Measurements from ENCODE around the gene WSCD2. TPM values are rescaled to one million over a fixed set of nuclear protein-coding genes. Genes with fewer than 3 reads are reported as not detected.
"Not testable (repeated sequence)": the region's sequence is repeated elsewhere in the genome, so short reads cannot be mapped to it uniquely, and the experiment has no call there.

WSCD2 gene
- total RNA-seq, 1 experiment from 2014 or later, result 3.2 TPM

DNA sequence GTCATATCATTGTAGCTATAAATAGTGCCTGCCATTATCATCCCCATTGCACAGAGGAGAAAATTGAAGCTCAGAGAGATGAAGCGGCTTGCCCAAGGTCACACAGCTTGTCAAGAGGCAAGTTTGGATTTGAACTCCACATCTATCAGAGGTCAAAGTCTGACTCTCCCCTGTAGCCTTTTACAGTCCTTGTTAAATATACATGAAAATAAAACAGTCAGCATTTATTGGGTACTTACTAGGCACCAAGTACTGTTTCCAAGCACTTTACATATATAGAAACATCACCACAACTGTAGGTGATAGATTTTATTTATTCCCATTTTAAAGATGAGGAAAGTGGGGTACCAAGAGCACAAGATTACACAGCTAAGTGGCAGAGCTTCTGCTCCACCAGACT, 67.2 kb downstream of the WSCD2 start:
- DNase-seq (ENCODE audit: low spot score), result no peak

DNA sequence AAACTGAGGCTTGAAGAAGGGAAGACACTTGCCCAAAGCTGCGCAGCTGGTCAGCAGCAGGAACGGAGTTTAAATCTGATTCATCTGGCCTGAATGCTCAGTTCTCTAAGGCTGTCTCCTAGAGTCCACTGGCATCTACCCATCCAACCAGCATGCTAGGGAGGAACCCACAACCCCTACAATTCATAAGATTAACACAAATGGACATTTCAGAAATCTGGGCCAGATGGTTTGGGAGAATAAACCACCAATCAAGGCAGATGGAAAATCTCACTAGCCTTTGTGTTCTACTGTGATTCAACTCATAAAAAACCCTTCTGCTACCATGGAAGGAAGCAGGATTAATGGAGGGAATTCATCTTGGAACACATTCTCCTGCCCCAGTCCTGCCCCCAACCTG, 67.8 kb downstream of the WSCD2 start:
- DNase-seq (ENCODE audit: low spot score), result no peak

DNA sequence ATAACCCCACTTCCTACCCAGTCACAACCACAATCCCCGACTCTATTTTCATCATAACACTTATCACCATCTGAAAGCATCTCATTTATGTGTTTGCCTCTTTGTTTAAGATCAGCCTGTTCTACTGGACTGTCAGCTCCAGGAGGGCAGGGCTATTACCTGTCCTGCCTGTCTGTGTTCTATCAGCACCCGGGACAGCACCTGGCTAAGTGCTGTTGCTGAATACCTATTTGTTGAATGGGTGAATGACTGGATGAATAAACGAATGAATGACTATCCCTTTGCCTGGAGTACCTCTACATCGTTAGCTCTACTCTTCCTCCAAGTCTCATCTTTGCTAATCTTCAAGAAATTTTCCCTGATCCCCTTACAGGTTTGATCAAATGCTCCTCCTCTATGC, 69.0 kb downstream of the WSCD2 start:
- no peak for DNase-seq (ENCODE audit: low spot score)

DNA sequence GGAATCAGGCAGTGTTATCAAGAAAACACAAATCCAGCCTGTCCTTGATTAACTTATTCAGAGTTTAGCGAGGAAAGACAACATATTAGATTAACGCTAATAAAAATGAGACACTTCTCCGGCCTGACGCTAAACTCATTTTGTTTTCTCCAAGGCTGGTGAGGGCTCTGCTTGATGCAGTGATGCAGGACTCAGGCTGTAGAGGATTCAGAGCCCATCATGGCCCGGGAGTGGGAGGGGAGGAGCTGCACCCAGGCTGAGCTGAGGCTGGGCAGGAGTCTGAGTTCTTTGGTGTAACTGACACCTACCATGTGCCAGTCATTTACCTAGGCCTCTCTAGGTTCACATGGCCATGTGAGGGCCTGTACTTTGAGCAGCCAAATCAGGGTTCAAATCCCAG, 70.0 kb downstream of the WSCD2 start:
- no peak for DNase-seq (ENCODE audit: low spot score)

GRCh38 chr12:108201808-108202207, 72.7 kb downstream of the WSCD2 start:
- no peak for DNase-seq (ENCODE audit: low spot score)

DNA sequence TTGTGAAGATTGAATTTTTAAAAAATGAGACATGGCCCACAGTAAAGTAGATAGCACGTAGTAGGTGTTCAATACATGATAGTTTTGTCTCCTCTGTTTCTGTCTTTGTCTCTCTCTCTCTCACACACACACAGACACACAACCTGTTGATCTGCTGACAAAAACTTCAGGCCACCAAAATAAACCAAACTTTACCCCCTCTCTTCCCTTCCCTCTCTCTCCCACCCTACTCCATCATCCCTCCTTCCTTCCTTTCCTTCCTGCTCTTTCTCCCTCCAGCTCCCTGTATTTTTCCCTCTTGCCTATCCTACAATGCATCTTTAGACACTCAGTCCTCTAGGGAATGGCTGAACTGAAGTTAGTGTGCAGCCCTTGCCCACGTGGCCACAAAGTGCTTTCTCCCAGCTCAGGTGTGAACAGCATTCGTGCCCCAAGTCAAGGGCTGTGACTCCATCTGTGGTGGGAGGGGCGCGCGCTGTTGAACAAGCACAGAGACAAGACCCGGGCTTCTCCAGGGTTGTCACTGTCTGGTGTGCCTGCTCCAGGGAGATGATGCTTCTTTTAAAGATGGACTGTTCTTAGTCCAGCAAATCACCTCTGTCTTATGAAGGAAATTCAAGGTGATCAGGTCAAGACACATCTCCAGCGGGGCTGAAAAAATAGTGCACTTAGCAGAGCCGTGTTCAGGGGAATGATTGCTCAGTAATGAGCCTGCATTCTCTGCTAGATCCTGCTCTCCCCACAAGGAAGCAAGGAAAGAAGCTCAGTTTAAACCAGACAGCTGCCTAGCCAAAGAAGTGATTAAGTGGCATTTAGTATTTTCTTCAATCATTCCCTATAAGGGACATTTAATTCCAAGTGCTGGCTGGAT, 75.3 kb downstream of the WSCD2 start:
- no peak for DNase-seq (ENCODE audit: low spot score)

GRCh38 chr12:108205864-108206263, 76.8 kb downstream of the WSCD2 start:
- no peak for DNase-seq (ENCODE audit: low spot score)

- no peak for DNase-seq (ENCODE audit: low spot score)
These were observed 79.0 kb downstream of the WSCD2 start for GRCh38 chr12:108207791-108208730.

GRCh38 chr12:108210001-108210400, 80.9 kb downstream of the WSCD2 start:
- no peak for DNase-seq (ENCODE audit: low spot score)

DNA sequence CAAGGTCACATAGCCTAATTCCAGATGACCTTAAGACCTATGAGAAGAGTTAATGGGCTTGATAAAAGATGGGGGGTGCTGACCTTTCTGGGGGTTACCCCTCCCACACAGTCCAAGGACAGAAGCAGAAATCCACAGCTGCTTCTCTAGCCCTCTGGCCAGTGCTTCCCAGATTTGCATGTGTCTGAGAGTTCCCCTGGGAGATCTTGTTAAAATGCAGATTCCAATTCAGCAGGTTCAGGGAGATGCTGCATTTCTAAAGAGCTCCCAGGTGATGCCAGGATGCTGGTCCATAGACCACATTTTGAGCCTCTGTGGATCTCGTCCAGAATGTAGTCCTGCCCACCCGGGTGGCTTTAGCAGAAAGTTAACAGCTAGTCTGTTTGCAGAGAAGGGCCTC, 82.1 kb downstream of the WSCD2 start:
- DNase-seq (ENCODE audit: low spot score), result no peak

DNA sequence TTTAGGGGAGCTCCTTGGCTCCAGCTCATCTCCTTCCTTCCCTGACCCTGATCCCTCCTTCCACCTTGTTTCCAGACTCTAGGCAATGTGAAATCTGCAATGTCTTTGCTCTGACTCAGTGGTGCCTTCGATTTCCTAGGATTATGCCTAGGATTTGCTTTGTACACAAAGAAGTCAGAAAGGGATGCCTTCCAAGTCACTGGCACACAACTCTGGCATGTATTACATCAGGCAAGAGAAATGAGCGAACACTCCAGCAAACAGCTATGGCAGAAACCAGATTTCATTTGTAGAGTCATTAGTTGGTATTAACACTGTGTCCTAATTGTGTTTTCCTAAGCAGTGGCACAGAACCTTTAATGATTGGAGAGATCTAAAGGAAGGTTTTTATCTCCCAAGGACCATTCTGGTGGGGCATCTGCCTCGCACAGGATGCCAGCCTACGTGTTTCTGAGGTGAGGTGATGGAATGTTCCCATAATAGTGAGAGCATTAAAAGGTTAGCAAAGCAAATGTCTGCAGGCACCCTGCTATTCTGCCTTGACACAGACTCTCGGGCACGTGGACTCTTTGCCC, 84.9 kb downstream of the WSCD2 start:
- DNase-seq (ENCODE audit: low spot score), result no peak

DNA sequence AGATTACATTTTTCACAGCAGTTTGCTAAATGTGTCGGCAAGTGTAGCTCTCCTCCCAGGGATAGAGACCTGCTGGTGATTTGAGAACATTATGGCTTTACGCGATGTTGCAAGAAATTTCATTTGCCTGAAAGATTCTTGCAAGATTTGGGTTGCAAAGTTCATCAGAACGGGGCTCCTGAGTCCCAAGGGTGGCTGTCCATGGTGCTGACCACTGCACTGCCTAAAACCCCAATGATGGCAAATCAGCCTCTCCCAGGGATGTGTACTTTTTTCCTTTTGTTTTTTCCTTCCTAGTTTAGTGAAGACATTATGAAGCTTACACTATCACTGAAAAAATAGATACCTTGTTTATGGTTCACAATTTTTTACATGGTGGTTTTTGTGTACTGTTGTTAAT, 85.4 kb downstream of the WSCD2 start:
- no peak for DNase-seq (ENCODE audit: low spot score)

DNA sequence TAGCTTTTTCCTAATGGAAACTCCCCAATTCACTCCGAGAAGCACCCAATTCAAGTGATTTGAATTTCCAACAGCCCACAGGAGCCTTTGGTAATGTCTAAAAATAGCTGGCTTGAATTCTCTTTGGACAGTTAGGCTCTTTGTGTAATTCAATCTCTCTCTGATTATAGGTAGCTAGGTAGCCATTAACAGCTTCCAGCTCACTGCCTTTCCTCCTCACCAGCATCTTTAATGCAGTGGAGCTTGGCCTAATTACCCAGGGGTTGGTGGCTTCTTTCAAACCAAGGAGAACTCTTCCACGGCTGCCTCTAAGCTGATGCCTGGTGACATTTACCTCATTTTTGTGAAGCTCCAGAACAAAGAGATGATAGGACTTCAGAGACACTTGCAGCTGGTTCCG, 86.4 kb downstream of the WSCD2 start:
- no peak for DNase-seq (ENCODE audit: low spot score)

- DNase-seq (ENCODE audit: low spot score), result no peak
These were observed 89.8 kb downstream of the WSCD2 start for GRCh38 chr12:108218921-108219320.

GRCh38 chr12:108225101-108225500, 96.0 kb downstream of the WSCD2 start:
- DNase-seq (ENCODE audit: low spot score), result not testable (repeated sequence)

DNA sequence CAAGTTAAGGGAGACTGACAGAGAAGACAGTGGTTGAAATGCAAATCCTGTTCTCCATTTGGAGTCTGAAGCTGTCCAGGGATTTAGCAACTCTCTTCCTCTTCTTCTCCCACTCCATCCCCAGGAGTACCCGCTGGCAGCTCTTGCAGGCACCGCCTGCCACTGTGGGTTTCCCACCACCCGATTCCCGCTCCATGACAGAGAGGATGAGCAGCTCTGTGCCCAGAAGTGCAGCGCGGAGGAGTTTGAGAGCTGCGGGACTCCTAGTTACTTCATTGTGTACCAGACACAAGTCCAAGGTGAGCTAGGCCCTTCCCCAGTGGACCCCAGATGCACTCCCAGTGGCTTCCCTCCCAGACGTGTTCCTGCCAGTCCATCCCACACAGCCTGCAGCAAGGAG, 97.8 kb downstream of the WSCD2 start:
- DNase-seq (ENCODE audit: low spot score), result no peak

GRCh38 chr12:108228746-108229145, 99.7 kb downstream of the WSCD2 start:
- DNase-seq (ENCODE audit: low spot score), result no peak

DNA sequence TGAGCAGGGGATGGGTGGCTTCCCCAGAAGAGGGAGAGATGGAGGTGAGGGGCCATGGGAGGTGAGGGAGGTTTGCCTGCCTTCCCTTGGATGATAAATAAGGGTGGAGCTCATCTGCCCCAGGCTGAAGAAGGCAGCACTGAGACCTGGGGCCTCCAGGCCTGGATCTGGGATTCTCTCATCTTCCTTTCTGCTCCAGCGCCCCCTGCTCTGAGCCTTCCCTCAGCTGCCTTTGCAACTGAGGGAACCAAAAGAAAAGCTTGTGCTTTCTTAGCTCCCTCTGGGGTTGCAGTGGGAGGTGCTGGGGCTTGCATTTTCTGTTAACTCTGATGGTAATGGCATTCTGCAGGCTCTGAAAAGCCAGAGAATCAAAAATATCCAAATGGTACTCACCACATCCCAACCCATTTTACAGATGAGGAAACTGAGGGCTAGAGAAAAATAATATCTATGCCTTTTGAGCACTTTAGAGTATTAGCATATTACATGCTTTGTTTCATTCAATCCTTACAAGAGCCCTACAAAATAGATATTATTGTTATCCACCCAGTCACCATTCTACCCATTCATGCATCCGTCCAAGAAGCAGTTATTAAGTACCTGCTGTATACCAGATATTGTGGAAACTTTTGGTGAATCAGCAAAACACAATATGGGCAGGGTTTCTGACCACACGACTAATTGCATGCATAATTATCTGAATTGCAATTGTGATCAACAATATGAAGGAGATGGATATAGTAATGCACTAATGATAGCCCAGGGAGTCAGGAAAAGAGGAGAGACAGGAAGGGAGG, 102.2 kb downstream of the WSCD2 start:
- DNase-seq (ENCODE audit: low spot score), result no peak

DNA sequence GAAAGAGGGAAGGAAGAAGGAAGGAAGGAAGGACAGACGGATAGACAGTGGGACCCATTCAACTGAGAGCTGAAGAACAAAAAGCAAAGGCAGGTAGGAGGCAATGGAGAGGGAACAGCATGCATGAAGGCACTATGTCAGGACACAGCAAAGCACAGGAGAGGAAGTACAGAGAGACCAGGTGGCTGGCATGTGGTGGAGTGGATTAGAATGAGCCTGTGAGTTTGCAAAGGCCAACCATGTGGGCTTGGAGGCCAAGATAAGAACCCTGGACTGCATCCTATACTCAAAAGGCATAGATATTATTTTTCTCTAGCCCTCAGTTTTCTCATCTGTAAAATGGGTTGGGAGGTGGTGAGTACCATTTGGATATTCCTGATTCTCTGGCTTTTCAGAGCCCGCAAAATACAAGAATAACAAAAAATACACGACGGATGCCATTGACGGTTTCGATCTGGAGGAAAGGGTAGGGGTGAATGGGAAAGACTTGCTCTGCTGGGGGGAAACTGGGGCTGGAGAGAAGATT, 102.9 kb downstream of the WSCD2 start:
- no peak for DNase-seq (ENCODE audit: low spot score)

DNA sequence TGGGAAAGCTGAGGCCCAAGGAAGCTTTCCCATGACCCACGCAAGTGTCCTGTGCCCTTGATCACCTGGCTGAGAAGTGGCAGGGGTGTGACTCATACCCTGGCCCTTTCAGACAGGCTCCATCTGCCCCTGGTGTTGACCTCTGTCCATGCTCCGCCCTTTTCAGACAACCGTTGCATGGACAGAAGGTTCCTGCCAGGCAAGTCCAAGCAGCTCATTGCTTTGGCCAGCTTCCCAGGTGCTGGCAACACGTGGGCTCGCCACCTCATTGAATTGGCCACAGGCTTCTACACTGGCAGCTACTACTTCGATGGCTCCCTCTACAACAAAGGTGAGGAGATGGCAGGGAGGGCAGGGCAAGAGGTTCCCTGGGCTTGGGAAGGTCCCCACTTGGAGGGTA, 103.5 kb downstream of the WSCD2 start:
- DNase-seq (ENCODE audit: low spot score), result peak; percentile 25

GRCh38 chr12:108234158-108234557, 105.1 kb downstream of the WSCD2 start:
- no peak for DNase-seq (ENCODE audit: low spot score)

Data from H4 (cell line).